Left lung (tissue), 10 donors: Measurements from ENCODE around the gene GRIK2. TPM values are rescaled to one million over a fixed set of nuclear protein-coding genes. Genes with fewer than 3 reads are reported as not detected.

Experiments
- ATAC-seq: fragments of 200-7000 bp; cut with Tn5 transposase; one replicate; pipeline ENCODE4 v1.9.1; 2020; ENCODE audit warnings: moderate library complexity
- DNase-seq, 4 donors: peaks; one replicate each; pipeline ENCODE4 v3.0.0-alpha.2; 2013 to 2020
- H3K27ac ChIP-seq, 2 donors: fragments of 200-600 bp; sonication (generic) in 1 of 2; one replicate each; pipeline versions ENCODE4 v1.5.0 to v1.8.0; 2020 to 2021
- H3K27me3 ChIP-seq, 2 donors: fragments of 200-600 bp; sonication (generic) in 1 of 2; one replicate each; pipeline versions ENCODE4 v1.5.0 to v1.8.0; 2020 to 2021
- H3K36me3 ChIP-seq, 2 donors: fragments of 200-600 bp; sonication (generic) in 1 of 2; one replicate each; pipeline versions ENCODE4 v1.5.0 to v1.8.0; 2020 to 2021
- H3K4me1 ChIP-seq, 2 donors: fragments of 200-600 bp; one replicate each; pipeline ENCODE4 v1.8.0; 2021
- H3K4me3 ChIP-seq, 2 donors: fragments of 200-600 bp; sonication (generic) in 1 of 2; one replicate each; pipeline versions ENCODE4 v1.5.0 to v1.8.0; 2020 to 2021; ENCODE audit warnings: mild to moderate bottlenecking in 1 of 2
- H3K9me3 ChIP-seq, 2 donors: fragments of 200-600 bp; sonication (generic) in 1 of 2; one replicate each; pipeline versions ENCODE4 v1.5.0 to v1.8.0; 2020 to 2021
- intact Hi-C, 2 donors: fragments of 100-400 bp; cut with DNase I; formaldehyde crosslinking; loops; one replicate each; pipeline versions ENCODE4 v1.11.2 to v1.14.2; 2022
- polyA plus RNA-seq, 6 donors: library from polyadenylated mRNA; unstranded; fragments of 120-200 nt; gene quantifications; one replicate each; pipeline ENCODE4 v1.2.1, GENCODE V29; 2013; ENCODE audit not compliant: insufficient read length in 6 of 6
- total RNA-seq, 2 donors: library from RNA; stranded (reverse); fragmentation: NEBNext Ultra II Directional; extraction: Animal tissue kit (Norgen Biotek cat#: 25700); gene quantifications; one replicate each; pipeline ENCODE4 v1.2.1, GENCODE V29; 2021
- TF ChIP-seq, protein P1 (sequence below), 2 donors: fragments of 200-600 bp; sonication (generic) in 1 of 2; IDR thresholded peaks; one replicate each; pipeline versions ENCODE4 v1.5.0 to v1.8.0; 2021; ENCODE audit warnings: antibody characterized with exemption in 2 of 2
- donor health status: DM: no; HTN: yes; CAD: no.
- donor health status: DM: no; HTN: no; CAD: no.

GRIK2 gene
- total and polyA plus RNA-seq, 8 donors: 0.24 to 0.98 (median 0.67) TPM

DNA sequence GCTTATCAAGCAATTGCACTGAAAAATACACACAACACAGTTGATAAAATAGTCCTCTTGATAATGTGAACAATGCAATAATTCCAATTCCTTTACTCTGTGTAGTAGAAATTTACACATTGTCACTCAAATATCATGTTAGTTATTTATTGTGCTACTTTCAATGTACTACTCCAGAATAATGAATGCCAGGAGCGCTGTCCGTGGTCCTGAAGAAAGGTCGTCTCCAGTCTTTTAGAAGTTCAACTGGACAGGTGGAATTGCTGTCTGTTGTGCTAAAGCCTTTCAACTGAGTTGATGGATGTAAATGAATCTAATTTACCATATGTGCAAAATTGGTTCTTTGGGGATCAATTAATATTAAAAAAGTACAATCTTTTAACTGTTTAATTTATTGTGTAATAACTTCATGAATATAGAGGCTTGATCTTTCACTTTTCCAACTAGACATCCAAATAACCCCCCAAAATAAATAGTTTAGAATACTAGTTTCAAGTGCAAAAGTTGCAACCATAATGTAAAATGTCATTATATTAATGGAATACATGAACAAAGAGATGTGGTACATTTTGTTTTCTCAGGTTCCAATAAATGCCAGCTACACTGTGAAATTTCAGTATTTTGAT lies 3.2 kb downstream of the GRIK2 start:
- Histone ChIP-seq H3K4me3 (no peak overlapping the region), H3K9me3 (no peaks in the 10 kb centered on the region), H3K36me3 (no peaks in the 10 kb centered on the region), H3K4me1 (peaks cover 0 to 4% of the 10 kb centered on the region in 2 donors), H3K27me3 (peaks cover 57 to 95% of the 10 kb centered on the region in 2 donors), H3K27ac (no peak overlapping the region)
- ATAC-seq (peak; percentile 35), DNase-seq (peak in 3 of 4 donors; percentile 39 to 58 (median 42))
- intact Hi-C loops: no loop called here
- TF ChIP-seq, protein P1, sequence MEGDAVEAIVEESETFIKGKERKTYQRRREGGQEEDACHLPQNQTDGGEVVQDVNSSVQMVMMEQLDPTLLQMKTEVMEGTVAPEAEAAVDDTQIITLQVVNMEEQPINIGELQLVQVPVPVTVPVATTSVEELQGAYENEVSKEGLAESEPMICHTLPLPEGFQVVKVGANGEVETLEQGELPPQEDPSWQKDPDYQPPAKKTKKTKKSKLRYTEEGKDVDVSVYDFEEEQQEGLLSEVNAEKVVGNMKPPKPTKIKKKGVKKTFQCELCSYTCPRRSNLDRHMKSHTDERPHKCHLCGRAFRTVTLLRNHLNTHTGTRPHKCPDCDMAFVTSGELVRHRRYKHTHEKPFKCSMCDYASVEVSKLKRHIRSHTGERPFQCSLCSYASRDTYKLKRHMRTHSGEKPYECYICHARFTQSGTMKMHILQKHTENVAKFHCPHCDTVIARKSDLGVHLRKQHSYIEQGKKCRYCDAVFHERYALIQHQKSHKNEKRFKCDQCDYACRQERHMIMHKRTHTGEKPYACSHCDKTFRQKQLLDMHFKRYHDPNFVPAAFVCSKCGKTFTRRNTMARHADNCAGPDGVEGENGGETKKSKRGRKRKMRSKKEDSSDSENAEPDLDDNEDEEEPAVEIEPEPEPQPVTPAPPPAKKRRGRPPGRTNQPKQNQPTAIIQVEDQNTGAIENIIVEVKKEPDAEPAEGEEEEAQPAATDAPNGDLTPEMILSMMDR (IDR thresholded peaks at IDR 0.05): no peak

DNA sequence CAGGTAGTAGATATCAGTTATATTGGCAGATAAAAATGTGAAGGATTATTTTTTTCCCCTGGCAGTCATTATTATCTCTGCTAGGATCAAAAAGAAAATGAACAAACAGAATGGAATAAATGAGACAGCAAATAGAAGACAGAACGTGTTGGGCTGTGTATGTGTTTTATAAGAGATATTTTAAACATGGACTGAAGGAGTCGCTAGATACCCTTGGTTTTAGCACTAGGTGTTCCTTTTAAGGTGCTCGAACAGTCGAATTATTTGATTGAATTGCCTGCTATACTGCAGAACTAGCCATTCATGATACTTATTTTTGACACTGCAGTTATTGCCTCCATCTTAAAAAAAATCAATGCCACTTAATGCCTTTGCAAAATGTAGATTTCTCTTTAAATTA lies 3.7 kb downstream of the GRIK2 start:
- H3K4me1 ChIP-seq: peaks cover 0 to 4% of the 10 kb centered on the region in 2 donors
- no peaks in the 10 kb centered on the region for H3K9me3 ChIP-seq
- no peak for ATAC-seq

DNA sequence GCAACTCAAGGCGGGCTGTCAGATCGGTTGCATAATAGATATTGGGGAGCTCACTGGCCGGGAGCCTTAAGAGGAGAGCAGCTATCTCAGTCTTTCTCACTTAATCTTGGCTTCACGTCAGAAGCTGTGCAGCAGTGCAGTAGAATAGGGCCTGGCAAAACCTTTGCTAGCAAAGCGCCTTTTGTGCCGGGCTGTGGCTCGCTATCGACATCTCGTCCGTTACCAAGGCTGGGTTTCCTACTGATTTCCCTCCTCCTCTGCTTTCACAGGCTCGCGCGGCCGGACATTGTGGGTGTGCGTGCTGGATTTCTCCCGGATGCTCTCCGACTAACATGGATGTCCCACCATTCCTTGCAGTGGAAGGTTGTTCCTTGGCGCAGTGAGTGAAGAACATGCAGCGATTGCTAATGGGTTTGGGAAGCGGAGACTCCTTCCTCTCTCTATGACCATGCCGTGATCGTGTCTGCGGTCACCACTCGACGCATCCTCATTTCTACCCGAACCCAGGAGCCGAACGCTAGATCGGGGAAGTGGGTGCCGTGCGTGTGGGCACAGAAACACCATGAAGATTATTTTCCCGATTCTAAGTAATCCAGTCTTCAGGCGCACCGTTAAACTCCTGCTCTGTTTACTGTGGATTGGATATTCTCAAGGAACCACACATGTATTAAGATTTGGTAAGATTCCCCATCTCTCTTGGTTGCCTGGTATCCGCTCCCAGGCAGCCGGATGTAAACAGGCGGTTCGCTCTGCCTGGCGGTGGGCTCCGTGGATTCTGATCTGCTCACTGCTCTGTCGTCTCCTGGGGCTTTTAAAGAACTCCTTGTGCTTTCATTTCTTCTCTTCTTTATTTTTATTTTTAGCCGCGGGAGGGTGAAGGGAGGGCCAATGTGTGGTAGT lies 5.5 kb downstream of the GRIK2 start:
- ATAC-seq: no peak
- Histone ChIP-seq H3K27ac (no peak overlapping the region), H3K27me3 (peaks cover 57 to 95% of the 10 kb centered on the region in 2 donors), H3K9me3 (no peaks in the 10 kb centered on the region), H3K4me3 (no peak overlapping the region), H3K36me3 (no peaks in the 10 kb centered on the region), H3K4me1 (no peaks in the 10 kb centered on the region)
- intact Hi-C loops: no loop called here
- TF ChIP-seq, protein P1 (IDR thresholded peaks at IDR 0.05): no peak
- peak in 1 of 4 donors; percentile 33 for DNase-seq

More for the DNA sequence above, 3.7 kb downstream of the GRIK2 start:
- DNase-seq: no peak
- Histone ChIP-seq H3K4me3 (no peak overlapping the region), H3K27me3 (peaks cover 57 to 95% of the 10 kb centered on the region in 2 donors), H3K27ac (no peak overlapping the region), H3K36me3 (no peaks in the 10 kb centered on the region)
- intact Hi-C loops: no loop called here
- TF ChIP-seq, protein P1 (IDR thresholded peaks at IDR 0.05): no peak

DNA sequence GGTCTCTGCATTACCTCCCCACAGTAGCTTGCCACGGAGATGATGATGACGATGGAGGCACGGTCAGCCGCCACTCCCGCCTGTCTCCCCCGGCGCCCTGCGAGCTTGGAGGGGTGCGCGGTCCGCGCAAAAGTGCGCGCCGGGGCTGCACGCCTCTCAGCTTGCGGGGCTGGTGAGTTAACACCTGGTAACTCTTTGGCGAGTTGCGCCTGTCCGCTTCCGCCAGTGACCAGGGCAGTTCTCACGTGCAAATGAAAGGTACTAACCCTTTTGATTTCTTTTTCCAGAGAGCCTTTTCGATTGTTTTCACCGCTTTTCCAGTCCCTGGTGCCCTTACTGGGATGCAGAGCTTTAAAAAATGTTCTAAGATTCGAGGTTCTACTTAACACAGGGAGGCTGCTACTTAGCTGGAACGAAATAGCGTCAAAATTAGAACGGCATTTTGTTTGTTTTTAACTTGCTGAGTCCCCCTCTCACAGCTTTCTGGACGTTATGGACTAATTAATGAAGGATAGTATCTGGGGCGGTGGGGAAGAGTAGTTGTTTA lies 6.2 kb downstream of the GRIK2 start:
- no peak for ATAC-seq
- Histone ChIP-seq H3K36me3 (no peaks in the 10 kb centered on the region), H3K27me3 (peaks cover 54 to 92% of the 10 kb centered on the region in 2 donors), H3K9me3 (no peaks in the 10 kb centered on the region), H3K27ac (no peak overlapping the region), H3K4me1 (no peaks in the 10 kb centered on the region), H3K4me3 (no peak overlapping the region)
- TF ChIP-seq, protein P1 (IDR thresholded peaks at IDR 0.05): no peak
- intact Hi-C loops: no loop called here
- DNase-seq: peak in 1 of 4 donors; percentile 47
